Omental fat pad (tissue), 4 donors: Measurements from ENCODE around the gene AHCTF1. TPM values are rescaled to one million over a fixed set of nuclear protein-coding genes. Genes with fewer than 3 reads are reported as not detected.
"Not testable (repeated sequence)": the region's sequence is repeated elsewhere in the genome, so short reads cannot be mapped to it uniquely, and the experiment has no call there.

Source experiments
- ATAC-seq: fragments of 150-250 bp; one replicate; pipeline ENCODE4 v1.9.1; 2016; ENCODE audit warnings: mild to moderate bottlenecking, moderate library complexity; ENCODE audit not compliant: low FRiP score
- DNase-seq: peaks from one replicate; pipeline ENCODE4 v3.0.0-alpha.2; 2019; ENCODE audit warnings: low spot score
- CTCF ChIP-seq, 3 donors: fragments of 450-650 bp; IDR thresholded peaks; one replicate each; pipeline ENCODE4 v1.5.1; 2016 to 2017; ENCODE audit warnings: antibody characterized with exemption in 3 of 3, mild to moderate bottlenecking in 3 of 3, moderate library complexity in 2 of 3
- total RNA-seq, 4 donors: library from RNA; depleted of rRNA; stranded (reverse); fragments of >200 nt; gene quantifications; one replicate each; pipeline ENCODE4 v1.1.0, GENCODE V29; 2016

The AHCTF1 gene
- total RNA-seq, 4 donors from 2014 or later: 39.6 to 59.0 (median 48.5) TPM

- TF ChIP-seq CTCF (IDR thresholded peaks at IDR 0.05): no peak
- DNase-seq (no peak), ATAC-seq (no peak)
Observed at GRCh38 chr1:246825557-246826175, 106.1 kb downstream of the AHCTF1 start.

GRCh38 chr1:246824541-246824940 lies 107.2 kb downstream of the AHCTF1 start:
- no peak for DNase-seq
- no peak for TF ChIP-seq CTCF (IDR thresholded peaks at IDR 0.05)
- ATAC-seq: no peak

- not testable (repeated sequence) for DNase-seq, ATAC-seq
Observed at GRCh38 chr1:246822154-246822553, 109.6 kb downstream of the AHCTF1 start.

GRCh38 chr1:246820666-246821065 lies 111.1 kb downstream of the AHCTF1 start:
- DNase-seq (no peak), ATAC-seq (no peak)
- no peak for TF ChIP-seq CTCF (IDR thresholded peaks at IDR 0.05)

- ATAC-seq, DNase-seq: not testable (repeated sequence)
Observed at GRCh38 chr1:246817778-246818177, 114.0 kb downstream of the AHCTF1 start.

- no peak for DNase-seq
- TF ChIP-seq CTCF (IDR thresholded peaks at IDR 0.05): no peak
- no peak for ATAC-seq
Observed at GRCh38 chr1:246815693-246816270, 116.0 kb downstream of the AHCTF1 start.

- no peak for DNase-seq
Observed at GRCh38 chr1:246814890-246815289, 116.9 kb downstream of the AHCTF1 start.

GRCh38 chr1:246813325-246813724 lies 118.4 kb downstream of the AHCTF1 start:
- DNase-seq, ATAC-seq: not testable (repeated sequence)

More at GRCh38 chr1:246814890-246815289, 116.9 kb downstream of the AHCTF1 start:
- TF ChIP-seq CTCF (IDR thresholded peaks at IDR 0.05): no peak
- ATAC-seq: no peak
